ENCODE results near the gene FASTKD2.

DNA sequence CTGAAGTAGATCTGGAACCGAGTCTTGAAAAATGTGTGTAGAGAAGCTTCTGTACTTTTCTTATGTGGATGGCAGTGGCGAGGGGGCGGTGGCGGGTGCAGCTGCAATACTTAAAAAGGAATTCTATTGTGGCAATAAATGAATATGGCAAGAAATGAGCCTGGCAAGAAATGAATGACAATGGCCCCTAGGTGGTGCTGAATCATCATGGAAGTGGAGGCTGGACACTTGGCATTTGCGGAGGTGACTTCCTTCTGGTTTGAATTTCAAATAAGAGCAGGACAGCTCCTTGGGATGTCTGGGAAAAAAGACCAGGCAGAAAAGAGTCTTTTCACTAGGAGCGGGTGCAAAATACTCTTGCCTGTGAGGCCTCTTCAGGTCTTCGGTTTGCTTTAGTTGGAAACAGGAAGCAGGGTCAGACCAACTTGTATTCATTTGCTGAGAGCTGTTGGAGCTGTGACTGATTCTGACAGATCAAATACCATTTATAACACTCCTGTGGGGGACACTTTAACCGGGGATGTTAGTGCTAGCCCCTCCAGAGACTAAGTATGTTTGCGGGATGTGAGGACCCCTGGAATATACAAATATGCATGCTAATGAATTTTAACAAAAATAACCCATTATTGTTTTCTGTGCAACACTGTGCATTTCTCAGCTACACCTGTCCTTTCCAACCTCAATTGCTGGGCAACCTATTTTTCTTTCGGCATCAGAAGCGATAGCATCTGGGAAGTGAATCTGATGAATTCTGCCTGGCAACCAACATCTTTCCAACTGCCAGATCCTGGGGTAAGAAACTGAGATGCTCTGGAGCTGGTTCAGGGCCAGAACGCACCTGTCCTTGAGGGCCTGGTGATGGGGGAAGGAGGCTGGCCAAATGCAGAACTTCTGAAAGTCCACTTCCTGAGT lies 35.4 kb downstream of the FASTKD2 start:
- TF ChIP-seq CTCF (IDR thresholded peaks at IDR 0.05; ENCODE audit: borderline replicate concordance, extremely low read depth, low read length, poor library complexity, severe bottlenecking) (peak; percentile 68), EZH2 (IDR thresholded peaks at IDR 0.05; ENCODE audit: borderline replicate concordance, low read depth, low read length, severe bottlenecking) (no peak)
